Liver (tissue), 9 donors: Measurements from ENCODE around the gene MICALL1. TPM values are rescaled to one million over a fixed set of nuclear protein-coding genes. Genes with fewer than 3 reads are reported as not detected.
A peak's percentile ranks its signal among the peaks of the same experiment; 100 is the strongest.

Experiments used
- DNase-seq: peaks from one replicate; pipeline ENCODE4 v3.0.0-alpha.2; 2017; ENCODE audit warnings: low spot score
- H3K27ac ChIP-seq, 2 donors: one replicate each; pipeline ENCODE4 v1.7.0; 2013; ENCODE audit warnings: inconsistent platforms in 2 of 2, low read length in 2 of 2, control low read depth in 1 of 2, low read depth in 1 of 2, mild to moderate bottlenecking in 1 of 2
- H3K27me3 ChIP-seq, 4 donors: one replicate each; pipeline versions ENCODE4 v1.6.1 to v1.7.0; 2013; ENCODE audit warnings: low read length in 3 of 4, inconsistent platforms in 1 of 4, mild to moderate bottlenecking in 1 of 4, moderate library complexity in 1 of 4; ENCODE audit not compliant: control insufficient read depth in 4 of 4, insufficient read depth in 4 of 4
- H3K36me3 ChIP-seq, 4 donors: one replicate each; pipeline versions ENCODE4 v1.6.1 to v1.7.0; 2013; ENCODE audit warnings: low read length in 3 of 4, mild to moderate bottlenecking in 3 of 4, low read depth in 1 of 4, moderate library complexity in 1 of 4; ENCODE audit not compliant: control insufficient read depth in 4 of 4, insufficient read depth in 3 of 4
- H3K4me1 ChIP-seq, 4 donors: one replicate each; pipeline versions ENCODE4 v1.6.1 to v1.7.0; 2013; ENCODE audit warnings: low read length in 3 of 4, mild to moderate bottlenecking in 3 of 4, moderate library complexity in 1 of 4; ENCODE audit not compliant: control insufficient read depth in 4 of 4, insufficient read depth in 4 of 4
- H3K4me3 ChIP-seq, 3 donors: one replicate each; pipeline versions ENCODE4 v1.6.1 to v1.7.0; 2013; ENCODE audit warnings: low read length in 3 of 3, control low read depth in 1 of 3, low read depth in 1 of 3, mild to moderate bottlenecking in 1 of 3
- H3K9ac ChIP-seq, 2 donors: one replicate each; pipeline ENCODE4 v1.7.0; 2013; ENCODE audit warnings: low read length in 2 of 2, mild to moderate bottlenecking in 2 of 2, moderate library complexity in 2 of 2, control low read depth in 1 of 2, low read depth in 1 of 2
- H3K9me3 ChIP-seq, 4 donors: one replicate each; pipeline versions ENCODE4 v1.6.1 to v1.7.0; 2013; ENCODE audit warnings: low read length in 3 of 4; ENCODE audit not compliant: control insufficient read depth in 4 of 4
- EGR1 ChIP-seq, 2 donors: IDR thresholded peaks; 2 replicates each; pipeline ENCODE4 v1.6.1; 2016 to 2018; ENCODE audit warnings: antibody characterized with exemption in 2 of 2, low read depth in 2 of 2
- FOXA2 ChIP-seq: IDR thresholded peaks from 2 replicates; pipeline ENCODE4 v1.6.1; 2016; ENCODE audit warnings: antibody characterized with exemption
- GABPA ChIP-seq, 2 donors: IDR thresholded peaks in 1 of 2; conservative IDR thresholded peaks in 1 of 2; 2 replicates each; pipeline ENCODE4 v1.6.1; 2016; ENCODE audit warnings: antibody characterized with exemption in 2 of 2, mild to moderate bottlenecking in 1 of 2, moderate library complexity in 1 of 2
- HNF4A ChIP-seq, 2 donors: conservative IDR thresholded peaks; 2 replicates each; pipeline ENCODE4 v1.6.1; 2016; ENCODE audit warnings: antibody characterized with exemption in 2 of 2, mild to moderate bottlenecking in 2 of 2
- HNF4G ChIP-seq: IDR thresholded peaks from 2 replicates; pipeline ENCODE4 v1.6.1; 2016; ENCODE audit warnings: antibody characterized with exemption
- JUND ChIP-seq, 2 donors: IDR thresholded peaks; 2 replicates each; pipeline ENCODE4 v1.6.1; 2016; ENCODE audit warnings: antibody characterized with exemption in 2 of 2
- NR2F2 ChIP-seq: IDR thresholded peaks from 2 replicates; pipeline ENCODE4 v1.6.1; 2016; ENCODE audit warnings: antibody characterized with exemption
- RAD21 ChIP-seq, 2 donors: IDR thresholded peaks; 2 replicates each; pipeline ENCODE4 v1.6.1; 2016; ENCODE audit warnings: antibody characterized with exemption in 2 of 2, mild to moderate bottlenecking in 2 of 2
- RXRA ChIP-seq, 2 donors: IDR thresholded peaks; 2 replicates each; pipeline ENCODE4 v1.6.1; 2017 to 2018; ENCODE audit warnings: antibody characterized with exemption in 2 of 2, mild to moderate bottlenecking in 1 of 2
- SP1 ChIP-seq: IDR thresholded peaks from 2 replicates; pipeline ENCODE4 v1.6.1; 2018; ENCODE audit warnings: antibody characterized with exemption, mild to moderate bottlenecking
- TAF1 ChIP-seq: conservative IDR thresholded peaks from 2 replicates; pipeline ENCODE4 v1.6.1; 2016; ENCODE audit warnings: antibody characterized with exemption, mild to moderate bottlenecking
- YY1 ChIP-seq: IDR thresholded peaks from 2 replicates; pipeline ENCODE4 v1.6.1; 2016; ENCODE audit warnings: antibody characterized with exemption, mild to moderate bottlenecking
- WGBS: extraction: QIAGEN DNeasy Blood & Tissue Kit; methylation state at CpG from one replicate; pipeline ENCODE4 v1.1.7; 2013; 5-methylcytosine and 5-hydroxymethylcytosine counted together
- polyA plus RNA-seq, 2 donors: library from polyadenylated mRNA; stranded (reverse) in 1 of 2; unstranded in 1 of 2; fragments of 200-250 nt in 1 of 2; fragments of >200 nt in 1 of 2; fragmentation: Nextera tagmentation in 1 of 2; extraction: Ambion mirVana in 1 of 2; gene quantifications; one replicate each; pipeline versions ENCODE4 v1.2.1 to v1.2.3, GENCODE V29; 2013 to 2015
- total RNA-seq, 2 donors: library from RNA; depleted of rRNA; stranded (reverse); fragments of >200 nt; gene quantifications; one replicate each; pipeline ENCODE4 v1.2.3, GENCODE V29; 2014
- TF ChIP-seq, protein P1 (sequence below): IDR thresholded peaks from 2 replicates; pipeline ENCODE4 v1.6.1; 2016; ENCODE audit warnings: antibody characterized with exemption
- TF ChIP-seq, protein P2 (sequence below): IDR thresholded peaks from 2 replicates; pipeline ENCODE4 v1.6.1; 2016; ENCODE audit warnings: antibody characterized with exemption
- TF ChIP-seq, protein P3 (sequence below): IDR thresholded peaks from 2 replicates; pipeline ENCODE4 v1.6.1; 2016; ENCODE audit warnings: antibody characterized with exemption
- TF ChIP-seq, protein P4 (sequence below): IDR thresholded peaks from 2 replicates; pipeline ENCODE4 v1.6.1; 2016; ENCODE audit warnings: antibody characterized with exemption, mild to moderate bottlenecking
- donor health status: healthy.
- donor health status: healthy.
- donor health status: healthy.
- donor health status: healthy.
- donor health status: healthy.

Gene MICALL1
- total and polyA plus RNA-seq, 4 donors, result 2.0 to 9.3 (median 4.1) TPM

DNA sequence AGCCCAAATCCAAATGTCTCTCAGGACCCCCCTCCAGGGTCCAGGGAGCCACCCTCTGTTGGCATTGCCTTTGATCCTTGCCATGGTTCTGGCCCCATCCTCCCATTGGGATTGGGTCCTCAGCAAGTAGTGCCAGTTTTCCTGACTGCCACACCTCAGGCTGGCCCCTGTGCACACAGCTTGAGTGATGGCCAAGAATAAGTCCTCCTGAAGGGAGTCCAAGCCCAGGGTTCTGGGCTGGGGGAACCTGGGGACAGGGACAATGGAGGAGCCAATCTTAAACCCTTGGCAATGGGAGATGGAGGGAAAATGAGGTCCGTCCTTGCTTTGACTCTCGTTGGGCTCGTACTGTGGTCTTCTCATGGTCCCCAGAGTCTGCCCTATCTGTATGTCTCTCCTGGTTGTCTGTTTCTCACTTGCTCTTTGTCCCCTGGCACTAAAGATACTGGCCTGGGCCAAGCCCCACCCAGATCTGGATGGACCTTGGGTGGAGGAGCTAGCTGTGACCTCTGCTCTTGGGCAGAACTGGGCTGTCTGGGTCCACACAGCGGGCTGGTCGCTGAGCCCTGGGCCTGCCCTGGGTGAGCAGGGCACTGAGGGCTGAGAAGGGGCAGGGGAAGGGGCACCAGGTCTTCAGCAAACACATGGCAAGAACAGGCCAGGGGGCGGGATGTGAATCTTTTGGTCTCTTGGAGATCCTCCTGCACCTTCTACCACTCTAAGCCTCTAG lies 75.3 kb downstream of the MICALL1 start (continued):
- TF ChIP-seq, protein P1, sequence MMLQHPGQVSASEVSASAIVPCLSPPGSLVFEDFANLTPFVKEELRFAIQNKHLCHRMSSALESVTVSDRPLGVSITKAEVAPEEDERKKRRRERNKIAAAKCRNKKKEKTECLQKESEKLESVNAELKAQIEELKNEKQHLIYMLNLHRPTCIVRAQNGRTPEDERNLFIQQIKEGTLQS, result no peak
- TF ChIP-seq TAF1 (no peak), FOXA2 (no peak), GABPA (IDR thresholded peaks at IDR 0.05 in 1 of 2, conservative IDR thresholded peaks at IDR 0.05 in 1 of 2) (peak in 1 of 2 donors; percentile 18), YY1 (peak; percentile 71)
- TF ChIP-seq, protein P2, sequence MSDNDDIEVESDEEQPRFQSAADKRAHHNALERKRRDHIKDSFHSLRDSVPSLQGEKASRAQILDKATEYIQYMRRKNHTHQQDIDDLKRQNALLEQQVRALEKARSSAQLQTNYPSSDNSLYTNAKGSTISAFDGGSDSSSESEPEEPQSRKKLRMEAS, result no peak
- TF ChIP-seq, protein P3, sequence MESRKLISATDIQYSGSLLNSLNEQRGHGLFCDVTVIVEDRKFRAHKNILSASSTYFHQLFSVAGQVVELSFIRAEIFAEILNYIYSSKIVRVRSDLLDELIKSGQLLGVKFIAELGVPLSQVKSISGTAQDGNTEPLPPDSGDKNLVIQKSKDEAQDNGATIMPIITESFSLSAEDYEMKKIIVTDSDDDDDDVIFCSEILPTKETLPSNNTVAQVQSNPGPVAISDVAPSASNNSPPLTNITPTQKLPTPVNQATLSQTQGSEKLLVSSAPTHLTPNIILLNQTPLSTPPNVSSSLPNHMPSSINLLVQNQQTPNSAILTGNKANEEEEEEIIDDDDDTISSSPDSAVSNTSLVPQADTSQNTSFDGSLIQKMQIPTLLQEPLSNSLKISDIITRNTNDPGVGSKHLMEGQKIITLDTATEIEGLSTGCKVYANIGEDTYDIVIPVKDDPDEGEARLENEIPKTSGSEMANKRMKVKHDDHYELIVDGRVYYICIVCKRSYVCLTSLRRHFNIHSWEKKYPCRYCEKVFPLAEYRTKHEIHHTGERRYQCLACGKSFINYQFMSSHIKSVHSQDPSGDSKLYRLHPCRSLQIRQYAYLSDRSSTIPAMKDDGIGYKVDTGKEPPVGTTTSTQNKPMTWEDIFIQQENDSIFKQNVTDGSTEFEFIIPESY, result no peak

DNA sequence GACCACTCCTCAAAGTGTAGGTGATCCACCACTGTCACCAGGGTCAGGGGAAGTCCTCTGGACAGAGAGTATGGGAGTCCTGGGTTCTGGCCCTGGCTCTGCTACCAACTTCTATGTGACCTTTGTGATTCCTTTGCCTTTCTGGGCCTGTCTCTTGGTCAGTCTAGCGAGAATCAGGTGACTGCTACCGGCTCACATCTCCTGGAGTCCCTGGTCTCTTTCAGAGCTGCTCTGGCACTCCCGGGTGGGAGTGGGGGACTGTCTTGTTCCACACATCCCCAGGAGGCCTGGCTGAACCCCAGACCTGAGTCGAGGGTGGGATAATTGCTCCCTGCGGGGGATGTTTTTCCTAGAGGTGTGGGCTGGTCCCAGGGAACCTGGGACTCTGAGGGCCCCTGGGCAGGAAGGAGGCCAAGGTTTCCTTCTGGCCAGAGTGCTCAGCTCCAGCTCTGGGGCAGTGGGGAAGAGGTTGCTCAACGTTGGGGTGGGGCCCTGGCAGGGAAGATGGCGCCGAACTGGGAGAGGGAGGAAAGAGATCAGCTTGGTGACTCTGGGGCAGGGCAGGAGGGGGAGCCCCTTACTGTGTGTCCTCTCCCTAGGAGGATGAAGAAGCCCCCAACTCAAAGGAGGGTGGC lies 76.2 kb downstream of the MICALL1 start:
- Histone ChIP-seq H3K9ac (no peak overlapping the region), H3K27ac (peak overlapping the region; percentile 61 to 73), H3K9me3 (no peaks in the 10 kb centered on the region), H3K27me3 (no peaks in the 10 kb centered on the region), H3K36me3 (no peaks in the 10 kb centered on the region), H3K4me1 (peaks cover 10 to 27% (median 22%) of the 10 kb centered on the region in 4 donors), H3K4me3 (no peak overlapping the region)
- no peak for DNase-seq
- WGBS, result 52% methylated on average over 8 of the region's 8 CpGs
- TF ChIP-seq EGR1 (IDR thresholded peaks at IDR 0.05; ENCODE audit: low read depth in 2 of 2) (no peak), RXRA (IDR thresholded peaks at IDR 0.05) (no peak), SP1 (no peak), NR2F2 (no peak), RAD21 (IDR thresholded peaks at IDR 0.05) (no peak), TAF1 (no peak), HNF4A (conservative IDR thresholded peaks at IDR 0.05) (peak in 1 of 2 donors; percentile 37), GABPA (IDR thresholded peaks at IDR 0.05 in 1 of 2, conservative IDR thresholded peaks at IDR 0.05 in 1 of 2) (no peak), YY1 (peak; percentile 52), FOXA2 (no peak), HNF4G (no peak), JUND (IDR thresholded peaks at IDR 0.05) (no peak)
- TF ChIP-seq, protein P4, sequence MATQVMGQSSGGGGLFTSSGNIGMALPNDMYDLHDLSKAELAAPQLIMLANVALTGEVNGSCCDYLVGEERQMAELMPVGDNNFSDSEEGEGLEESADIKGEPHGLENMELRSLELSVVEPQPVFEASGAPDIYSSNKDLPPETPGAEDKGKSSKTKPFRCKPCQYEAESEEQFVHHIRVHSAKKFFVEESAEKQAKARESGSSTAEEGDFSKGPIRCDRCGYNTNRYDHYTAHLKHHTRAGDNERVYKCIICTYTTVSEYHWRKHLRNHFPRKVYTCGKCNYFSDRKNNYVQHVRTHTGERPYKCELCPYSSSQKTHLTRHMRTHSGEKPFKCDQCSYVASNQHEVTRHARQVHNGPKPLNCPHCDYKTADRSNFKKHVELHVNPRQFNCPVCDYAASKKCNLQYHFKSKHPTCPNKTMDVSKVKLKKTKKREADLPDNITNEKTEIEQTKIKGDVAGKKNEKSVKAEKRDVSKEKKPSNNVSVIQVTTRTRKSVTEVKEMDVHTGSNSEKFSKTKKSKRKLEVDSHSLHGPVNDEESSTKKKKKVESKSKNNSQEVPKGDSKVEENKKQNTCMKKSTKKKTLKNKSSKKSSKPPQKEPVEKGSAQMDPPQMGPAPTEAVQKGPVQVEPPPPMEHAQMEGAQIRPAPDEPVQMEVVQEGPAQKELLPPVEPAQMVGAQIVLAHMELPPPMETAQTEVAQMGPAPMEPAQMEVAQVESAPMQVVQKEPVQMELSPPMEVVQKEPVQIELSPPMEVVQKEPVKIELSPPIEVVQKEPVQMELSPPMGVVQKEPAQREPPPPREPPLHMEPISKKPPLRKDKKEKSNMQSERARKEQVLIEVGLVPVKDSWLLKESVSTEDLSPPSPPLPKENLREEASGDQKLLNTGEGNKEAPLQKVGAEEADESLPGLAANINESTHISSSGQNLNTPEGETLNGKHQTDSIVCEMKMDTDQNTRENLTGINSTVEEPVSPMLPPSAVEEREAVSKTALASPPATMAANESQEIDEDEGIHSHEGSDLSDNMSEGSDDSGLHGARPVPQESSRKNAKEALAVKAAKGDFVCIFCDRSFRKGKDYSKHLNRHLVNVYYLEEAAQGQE, result no peak
- TF ChIP-seq, protein P2, result no peak
